Uterus (tissue), 4 donors: ENCODE results near the gene AMN. TPM values are rescaled to one million over a fixed set of nuclear protein-coding genes. Genes with fewer than 3 reads are reported as not detected.
"Not testable (repeated sequence)": the region's sequence is repeated elsewhere in the genome, so short reads cannot be mapped to it uniquely, and the experiment has no call there.

ENCODE experiments used
- DNase-seq, 2 donors: peaks; one replicate each; pipeline ENCODE4 v3.0.0-alpha.2; 2019 to 2020
- H3K27ac ChIP-seq, 2 donors: fragments of 200-600 bp; sonication (generic); 1 replicate in 1 of 2; 2 replicates in 1 of 2; pipeline ENCODE4 v1.5.1; 2016 to 2018
- H3K27me3 ChIP-seq, 2 donors: fragments of 200-600 bp; sonication (generic); one replicate each; pipeline ENCODE4 v1.5.1; 2018 to 2019; ENCODE audit warnings: control low read depth in 1 of 2
- H3K36me3 ChIP-seq, 2 donors: fragments of 200-600 bp; sonication (generic); one replicate each; pipeline ENCODE4 v1.5.1; 2019; ENCODE audit warnings: control low read depth in 1 of 2
- H3K4me1 ChIP-seq, 2 donors: fragments of 200-600 bp; sonication (generic); one replicate each; pipeline ENCODE4 v1.5.1; 2018 to 2019; ENCODE audit warnings: control low read depth in 1 of 2
- H3K4me3 ChIP-seq, 2 donors: fragments of 200-600 bp; sonication (generic); 1 replicate in 1 of 2; 2 replicates in 1 of 2; pipeline ENCODE4 v1.5.1; 2018 to 2019; ENCODE audit warnings: mild to moderate bottlenecking in 1 of 2
- H3K9me3 ChIP-seq, 2 donors: fragments of 200-600 bp; sonication (generic); one replicate each; pipeline ENCODE4 v1.5.1; 2019; ENCODE audit warnings: control low read depth in 1 of 2
- POLR2A ChIP-seq, 2 donors: fragments of 450-650 bp; IDR thresholded peaks; one replicate each; pipeline ENCODE4 v1.6.1; 2016; ENCODE audit warnings: antibody characterized with exemption in 2 of 2, mild to moderate bottlenecking in 1 of 2, moderate library complexity in 1 of 2
- intact Hi-C: fragments of 100-400 bp; cut with DNase I; formaldehyde crosslinking; loops from one replicate; pipeline ENCODE4 v1.15.1; 2023; ENCODE audit warnings: low total_unique reads
- total RNA-seq, 4 donors: library from RNA; depleted of rRNA in 3 of 4; stranded (reverse); fragments of >200 nt in 3 of 4; gene quantifications; one replicate each; pipeline versions ENCODE4 v1.1.0 to v1.2.4, GENCODE V29; 2014 to 2023
- TF ChIP-seq, protein P1 (sequence below), 4 experiments: fragments of 200-600 bp in 2 of 4; fragments of 450-650 bp in 2 of 4; sonication (generic) in 2 of 4; IDR thresholded peaks; one replicate each; pipeline ENCODE4 v1.5.1; 2016 to 2019; ENCODE audit warnings: antibody characterized with exemption in 4 of 4, mild to moderate bottlenecking in 2 of 4, moderate library complexity in 1 of 4
- donor health status: DM: yes; HTN: yes; CAD: no.

Gene AMN
- total RNA-seq, 4 donors from 2014 or later = 0.69 to 2.9 TPM; not detected in 2

DNA sequence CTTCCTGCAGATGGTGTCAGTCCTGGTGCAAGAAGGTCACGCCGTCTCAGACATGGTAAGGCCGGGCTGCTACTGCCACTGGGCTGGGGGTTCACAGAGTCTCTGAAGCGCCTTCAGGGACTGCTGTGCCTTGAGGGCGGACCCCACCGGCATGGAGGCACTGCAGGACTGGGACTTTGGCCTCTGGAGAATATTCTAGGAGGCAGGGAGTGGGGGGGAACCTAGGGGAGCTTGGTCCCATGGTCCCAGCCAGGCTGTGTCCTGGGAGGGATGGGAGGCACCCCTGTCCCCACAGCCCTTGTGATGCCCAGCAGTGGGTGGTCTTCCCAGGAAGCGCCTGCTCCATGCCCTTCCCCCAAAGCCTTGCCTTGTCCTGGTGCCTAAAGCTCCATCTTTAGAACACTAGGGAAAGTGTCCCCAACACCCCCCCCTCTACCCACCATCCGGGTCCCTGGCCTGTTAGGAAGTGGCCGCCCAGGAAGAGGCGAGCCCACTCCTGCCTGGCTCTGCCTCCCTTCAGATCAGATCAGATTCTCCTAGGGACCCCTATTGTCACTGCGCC is 1.5 kb downstream of the AMN start:
- Histone ChIP-seq H3K27ac (no peak overlapping the region), H3K9me3 (no peaks in the 10 kb centered on the region)

DNA sequence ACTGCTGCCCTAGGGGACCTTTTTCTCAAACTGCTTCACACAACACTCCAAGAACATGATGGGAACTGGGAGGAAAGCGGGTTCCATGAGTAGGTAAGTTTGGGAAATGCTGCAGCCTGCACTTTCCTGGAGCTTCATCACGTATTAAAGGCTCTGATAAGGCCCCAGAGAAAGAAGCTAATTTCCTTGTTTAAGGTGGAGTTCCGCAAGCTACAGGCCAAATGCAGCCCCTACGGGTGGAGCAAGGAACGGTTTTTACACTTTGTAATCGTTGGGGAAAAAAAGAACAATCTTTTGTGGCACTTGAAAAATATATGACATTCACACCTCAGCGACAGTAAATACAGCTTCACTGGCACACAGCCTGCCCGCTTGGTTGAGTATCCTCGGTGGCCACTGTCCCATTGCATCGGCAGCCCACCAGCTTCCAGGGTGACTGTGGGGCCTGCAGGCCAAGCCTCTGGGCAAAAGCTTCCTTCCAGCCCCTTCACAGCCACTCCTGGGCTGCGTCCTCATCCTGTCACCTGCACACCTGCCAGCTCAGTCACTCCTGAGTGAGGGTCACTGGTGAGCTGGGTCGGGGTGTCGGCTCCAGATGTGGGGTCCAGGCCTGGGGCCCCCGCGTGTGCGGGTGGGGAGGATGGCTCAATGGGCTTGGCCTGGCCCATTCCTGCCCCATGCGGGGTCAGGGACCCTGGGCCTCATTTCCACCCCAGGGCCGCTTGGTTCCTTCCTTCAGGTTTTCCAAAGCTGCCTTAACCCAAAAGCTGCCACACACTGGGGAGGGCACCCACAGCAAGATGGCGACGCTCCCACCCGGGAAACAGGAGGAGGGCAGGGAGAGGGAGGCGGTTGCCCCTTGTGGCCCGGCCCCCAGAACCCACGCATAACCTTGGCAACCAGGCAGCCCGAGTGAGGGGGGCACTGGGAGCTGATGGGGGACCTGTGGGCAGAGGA is 2.4 kb downstream of the AMN start:
- DNase-seq = no peak
- TF ChIP-seq, protein P1, sequence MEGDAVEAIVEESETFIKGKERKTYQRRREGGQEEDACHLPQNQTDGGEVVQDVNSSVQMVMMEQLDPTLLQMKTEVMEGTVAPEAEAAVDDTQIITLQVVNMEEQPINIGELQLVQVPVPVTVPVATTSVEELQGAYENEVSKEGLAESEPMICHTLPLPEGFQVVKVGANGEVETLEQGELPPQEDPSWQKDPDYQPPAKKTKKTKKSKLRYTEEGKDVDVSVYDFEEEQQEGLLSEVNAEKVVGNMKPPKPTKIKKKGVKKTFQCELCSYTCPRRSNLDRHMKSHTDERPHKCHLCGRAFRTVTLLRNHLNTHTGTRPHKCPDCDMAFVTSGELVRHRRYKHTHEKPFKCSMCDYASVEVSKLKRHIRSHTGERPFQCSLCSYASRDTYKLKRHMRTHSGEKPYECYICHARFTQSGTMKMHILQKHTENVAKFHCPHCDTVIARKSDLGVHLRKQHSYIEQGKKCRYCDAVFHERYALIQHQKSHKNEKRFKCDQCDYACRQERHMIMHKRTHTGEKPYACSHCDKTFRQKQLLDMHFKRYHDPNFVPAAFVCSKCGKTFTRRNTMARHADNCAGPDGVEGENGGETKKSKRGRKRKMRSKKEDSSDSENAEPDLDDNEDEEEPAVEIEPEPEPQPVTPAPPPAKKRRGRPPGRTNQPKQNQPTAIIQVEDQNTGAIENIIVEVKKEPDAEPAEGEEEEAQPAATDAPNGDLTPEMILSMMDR (IDR thresholded peaks at IDR 0.05) = no peak
- no peak for TF ChIP-seq POLR2A (IDR thresholded peaks at IDR 0.05)
- peaks cover 6 to 18% of the 10 kb centered on the region in 2 donors for H3K4me1 ChIP-seq
- no peak overlapping the region for H3K27ac ChIP-seq
- no peaks in the 10 kb centered on the region for H3K36me3 ChIP-seq
- H3K4me3 ChIP-seq = no peak overlapping the region
- H3K27me3 ChIP-seq = peaks cover 14 to 17% of the 10 kb centered on the region in 2 donors
- no peaks in the 10 kb centered on the region for H3K9me3 ChIP-seq
- intact Hi-C loops = no loop called here

More for the DNA sequence above, 1.5 kb downstream of the AMN start:
- TF ChIP-seq, protein P1 (IDR thresholded peaks at IDR 0.05) = no peak
- TF ChIP-seq POLR2A (IDR thresholded peaks at IDR 0.05) = no peak
- Histone ChIP-seq H3K4me3 (no peak overlapping the region), H3K4me1 (peaks cover 0 to 9% of the 10 kb centered on the region in 2 donors), H3K27me3 (peaks cover 8 to 9% of the 10 kb centered on the region in 2 donors), H3K36me3 (no peaks in the 10 kb centered on the region)
- intact Hi-C loops = no loop called here
- DNase-seq = no peak

DNA sequence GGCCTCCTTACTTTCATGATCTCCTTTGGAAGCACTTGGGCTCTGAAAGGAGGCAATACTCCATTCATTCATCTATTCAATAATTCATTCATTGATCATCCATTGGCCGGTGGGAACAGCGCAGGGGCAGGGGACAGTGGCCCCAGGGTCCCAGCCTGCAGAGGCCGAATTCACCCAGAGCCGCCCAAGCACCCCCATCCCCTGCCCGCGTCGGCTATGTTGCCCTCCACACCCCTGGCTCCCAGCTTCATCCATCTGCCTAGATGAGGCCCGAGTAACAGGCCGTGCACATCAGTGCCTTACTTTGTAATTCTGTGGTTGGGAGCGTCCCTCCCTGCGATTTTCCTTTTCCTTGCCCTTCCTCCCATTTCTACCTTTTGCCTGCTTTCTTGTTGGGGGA is 3.2 kb downstream of the AMN start:
- no peaks in the 10 kb centered on the region for H3K36me3 ChIP-seq
- intact Hi-C loops = no loop called here
- H3K27ac ChIP-seq = no peak overlapping the region
- no peak for DNase-seq
- H3K9me3 ChIP-seq = no peaks in the 10 kb centered on the region
- H3K27me3 ChIP-seq = peaks cover 17 to 24% of the 10 kb centered on the region in 2 donors
- no peak for TF ChIP-seq POLR2A (IDR thresholded peaks at IDR 0.05)
- TF ChIP-seq, protein P1 (IDR thresholded peaks at IDR 0.05) = no peak
- H3K4me3 ChIP-seq = no peak overlapping the region
- peaks cover 7 to 26% of the 10 kb centered on the region in 2 donors for H3K4me1 ChIP-seq

DNA sequence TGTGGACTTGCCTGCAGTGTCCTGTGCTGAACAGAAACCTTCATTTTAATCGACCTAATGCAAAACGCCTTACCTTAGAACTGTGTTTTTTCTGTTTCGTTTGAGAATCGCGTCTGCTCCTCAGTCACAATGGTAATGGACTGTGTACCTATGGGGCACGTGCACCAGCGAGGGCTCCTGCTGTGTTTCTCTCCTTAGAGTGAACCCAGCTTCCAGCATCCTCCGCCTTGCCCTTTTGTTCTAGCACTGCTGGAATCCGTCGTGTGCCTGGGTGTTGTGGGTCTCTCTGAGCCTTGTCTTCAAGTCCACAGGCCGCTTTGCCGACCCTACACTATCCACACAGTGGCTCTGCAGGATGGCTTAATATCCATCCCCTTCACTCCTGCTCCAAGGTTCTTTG is 3.6 kb downstream of the AMN start:
- Histone ChIP-seq H3K27ac (no peak overlapping the region), H3K9me3 (no peaks in the 10 kb centered on the region), H3K27me3 (peaks cover 18 to 29% of the 10 kb centered on the region in 2 donors), H3K36me3 (no peaks in the 10 kb centered on the region), H3K4me3 (no peak overlapping the region), H3K4me1 (peaks cover 7 to 27% of the 10 kb centered on the region in 2 donors)
- no peak for TF ChIP-seq POLR2A (IDR thresholded peaks at IDR 0.05)
- TF ChIP-seq, protein P1 (IDR thresholded peaks at IDR 0.05) = no peak
- DNase-seq = no peak
- intact Hi-C loops = no loop called here

DNA sequence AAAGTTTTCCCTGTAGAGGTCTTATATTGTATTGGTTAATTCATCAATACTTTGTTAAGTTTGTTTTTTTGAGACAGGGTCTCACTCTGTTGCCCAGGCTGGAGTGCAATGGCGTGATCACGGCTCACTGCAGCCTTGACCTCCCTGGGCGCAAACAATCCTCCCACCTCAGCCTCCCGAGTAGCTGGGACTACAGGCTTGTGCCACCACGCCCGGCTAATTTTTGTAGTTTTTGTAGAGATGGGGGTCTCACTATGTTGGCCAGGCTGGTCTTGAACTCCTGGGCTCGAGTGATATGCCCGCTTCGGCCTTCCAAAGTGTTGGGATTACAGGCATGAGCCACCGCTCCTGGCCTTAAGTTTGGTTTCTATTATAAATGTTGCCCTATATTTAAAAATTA is 4.4 kb downstream of the AMN start:
- H3K36me3 ChIP-seq, DNase-seq, H3K27ac ChIP-seq, H3K9me3 ChIP-seq, intact Hi-C loops, H3K4me3 ChIP-seq: not testable (repeated sequence)
- Histone ChIP-seq H3K27me3 (peaks cover 18 to 30% of the 10 kb centered on the region in 2 donors), H3K4me1 (peaks cover 7 to 27% of the 10 kb centered on the region in 2 donors)
